ENCODE measurements around the gene SOX6.

Gene SOX6

GRCh38 chr11:16403448-16403803 lies 47.1 kb upstream of the SOX6 start:
- H3K4me3 ChIP-seq (ENCODE audit: low read depth, low read length, poor library complexity, severe bottlenecking), result no peak overlapping the region

DNA sequence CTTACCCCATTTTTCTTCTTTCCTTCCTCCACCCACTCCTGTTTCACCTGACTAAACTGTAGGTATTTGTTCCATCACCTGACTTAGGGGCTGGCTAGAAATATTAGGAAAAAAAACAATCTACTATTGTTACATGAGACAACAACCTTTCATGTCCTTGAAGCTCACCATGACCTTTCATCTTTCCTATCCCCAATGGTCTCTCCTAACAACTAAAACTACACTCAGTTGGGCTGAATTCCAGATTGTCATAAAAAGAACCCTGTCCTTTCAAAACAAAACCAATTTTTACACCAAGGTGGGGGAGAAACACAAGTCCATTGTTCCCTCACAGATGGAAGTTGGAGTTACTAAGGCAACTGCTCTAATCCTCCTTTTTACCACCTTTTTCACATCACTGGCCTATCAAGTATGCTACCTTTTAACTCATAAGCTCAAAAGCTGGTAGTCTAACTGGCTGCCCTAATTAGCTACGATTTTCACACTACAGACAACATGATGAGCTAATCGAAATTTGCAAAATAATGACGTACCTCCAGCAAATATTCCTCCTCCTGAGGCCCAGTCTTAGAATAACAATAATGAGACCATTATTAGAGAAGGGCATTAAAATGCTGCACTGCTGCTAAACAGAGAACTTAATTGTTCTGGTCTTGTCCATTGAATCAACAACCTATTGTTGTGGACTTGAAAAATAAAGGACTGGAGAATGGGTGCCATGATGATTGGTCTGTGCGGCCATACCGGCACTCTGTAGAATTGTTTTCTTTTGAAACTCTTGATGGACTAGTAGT lies 46.5 kb upstream of the SOX6 start:
- H3K9me3 ChIP-seq (ENCODE audit: low read length), result no peaks in the 10 kb centered on the region
- H3K4me3 ChIP-seq (ENCODE audit: low read depth, low read length, poor library complexity, severe bottlenecking), result no peak overlapping the region
- H3K27me3 ChIP-seq (ENCODE audit: insufficient read depth, low read length), result no peaks in the 10 kb centered on the region
- H3K9me2 ChIP-seq (ENCODE audit: low read depth, low read length), result no peaks in the 10 kb centered on the region
- no peak overlapping the region for H3K9ac ChIP-seq (ENCODE audit: low read length)
- H3K79me2 ChIP-seq (ENCODE audit: insufficient read depth, low read length), result no peaks in the 10 kb centered on the region
- no peaks in the 10 kb centered on the region for H3F3A ChIP-seq (ENCODE audit: insufficient read depth, low read length)
- no peaks in the 10 kb centered on the region for H3K4me1 ChIP-seq (ENCODE audit: insufficient read depth, low read length, severe bottlenecking)
- H3K27ac ChIP-seq (ENCODE audit: low read depth, low read length, poor library complexity, severe bottlenecking), result no peak overlapping the region
- no peaks in the 10 kb centered on the region for H4K20me1 ChIP-seq (ENCODE audit: insufficient read depth, low read length)
- no peak overlapping the region for H2AFZ ChIP-seq (ENCODE audit: low read length)
- no peaks in the 10 kb centered on the region for H3K36me3 ChIP-seq (ENCODE audit: insufficient read depth, low read length)
- no peak overlapping the region for H3K4me2 ChIP-seq (ENCODE audit: low read length)
- TF ChIP-seq, protein P1, sequence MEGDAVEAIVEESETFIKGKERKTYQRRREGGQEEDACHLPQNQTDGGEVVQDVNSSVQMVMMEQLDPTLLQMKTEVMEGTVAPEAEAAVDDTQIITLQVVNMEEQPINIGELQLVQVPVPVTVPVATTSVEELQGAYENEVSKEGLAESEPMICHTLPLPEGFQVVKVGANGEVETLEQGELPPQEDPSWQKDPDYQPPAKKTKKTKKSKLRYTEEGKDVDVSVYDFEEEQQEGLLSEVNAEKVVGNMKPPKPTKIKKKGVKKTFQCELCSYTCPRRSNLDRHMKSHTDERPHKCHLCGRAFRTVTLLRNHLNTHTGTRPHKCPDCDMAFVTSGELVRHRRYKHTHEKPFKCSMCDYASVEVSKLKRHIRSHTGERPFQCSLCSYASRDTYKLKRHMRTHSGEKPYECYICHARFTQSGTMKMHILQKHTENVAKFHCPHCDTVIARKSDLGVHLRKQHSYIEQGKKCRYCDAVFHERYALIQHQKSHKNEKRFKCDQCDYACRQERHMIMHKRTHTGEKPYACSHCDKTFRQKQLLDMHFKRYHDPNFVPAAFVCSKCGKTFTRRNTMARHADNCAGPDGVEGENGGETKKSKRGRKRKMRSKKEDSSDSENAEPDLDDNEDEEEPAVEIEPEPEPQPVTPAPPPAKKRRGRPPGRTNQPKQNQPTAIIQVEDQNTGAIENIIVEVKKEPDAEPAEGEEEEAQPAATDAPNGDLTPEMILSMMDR (IDR thresholded peaks at IDR 0.05; ENCODE audit: low read length), result no peak
- no peak for TF ChIP-seq EZH2 (IDR thresholded peaks at IDR 0.05; ENCODE audit: borderline replicate concordance, low read length)

More at GRCh38 chr11:16403448-16403803, 47.1 kb upstream of the SOX6 start:
- H3K27ac ChIP-seq (ENCODE audit: low read depth, low read length, poor library complexity, severe bottlenecking), result no peak overlapping the region
- H3K79me2 ChIP-seq (ENCODE audit: insufficient read depth, low read length), result no peaks in the 10 kb centered on the region
- no peaks in the 10 kb centered on the region for H3K9me2 ChIP-seq (ENCODE audit: low read depth, low read length)
- TF ChIP-seq EZH2 (IDR thresholded peaks at IDR 0.05; ENCODE audit: borderline replicate concordance, low read length), result no peak
- TF ChIP-seq, protein P1 (IDR thresholded peaks at IDR 0.05; ENCODE audit: low read length), result no peak
- no peaks in the 10 kb centered on the region for H4K20me1 ChIP-seq (ENCODE audit: insufficient read depth, low read length)
- no peaks in the 10 kb centered on the region for H3K27me3 ChIP-seq (ENCODE audit: insufficient read depth, low read length)
- no peaks in the 10 kb centered on the region for H3F3A ChIP-seq (ENCODE audit: insufficient read depth, low read length)
- H3K9me3 ChIP-seq (ENCODE audit: low read length), result no peaks in the 10 kb centered on the region
- H3K9ac ChIP-seq (ENCODE audit: low read length), result no peak overlapping the region
- no peaks in the 10 kb centered on the region for H3K36me3 ChIP-seq (ENCODE audit: insufficient read depth, low read length)
- H3K4me1 ChIP-seq (ENCODE audit: insufficient read depth, low read length, severe bottlenecking), result no peaks in the 10 kb centered on the region
- no peak overlapping the region for H3K4me2 ChIP-seq (ENCODE audit: low read length)
- H2AFZ ChIP-seq (ENCODE audit: low read length), result no peak overlapping the region

DNA sequence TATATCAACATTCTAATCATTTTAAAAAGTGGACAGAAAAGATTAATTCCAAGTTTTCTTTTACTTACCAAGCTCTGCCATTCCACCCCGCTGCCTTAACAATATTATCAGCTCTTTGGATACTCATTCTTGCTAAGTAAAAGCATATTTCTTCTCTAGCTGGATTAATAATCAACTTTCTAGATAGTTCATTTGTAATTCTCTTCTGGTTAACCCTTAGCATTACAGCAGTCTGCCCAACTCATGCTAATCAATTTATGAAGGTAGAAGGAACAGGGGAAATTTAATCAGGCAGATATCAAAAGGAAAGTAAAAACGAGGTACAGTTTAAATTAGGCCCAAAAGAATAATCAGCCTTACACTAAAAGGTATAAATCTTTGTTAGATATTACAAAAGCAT lies 41.0 kb upstream of the SOX6 start:
- Histone ChIP-seq H3K4me2 (ENCODE audit: low read length) (no peak overlapping the region), H3F3A (ENCODE audit: insufficient read depth, low read length) (no peaks in the 10 kb centered on the region), H3K4me1 (ENCODE audit: insufficient read depth, low read length, severe bottlenecking) (no peaks in the 10 kb centered on the region), H3K27ac (ENCODE audit: low read depth, low read length, poor library complexity, severe bottlenecking) (no peak overlapping the region), H3K36me3 (ENCODE audit: insufficient read depth, low read length) (no peaks in the 10 kb centered on the region), H2AFZ (ENCODE audit: low read length) (no peak overlapping the region), H3K9me2 (ENCODE audit: low read depth, low read length) (no peaks in the 10 kb centered on the region), H4K20me1 (ENCODE audit: insufficient read depth, low read length) (no peaks in the 10 kb centered on the region), H3K79me2 (ENCODE audit: insufficient read depth, low read length) (no peaks in the 10 kb centered on the region), H3K4me3 (ENCODE audit: low read depth, low read length, poor library complexity, severe bottlenecking) (no peak overlapping the region), H3K27me3 (ENCODE audit: insufficient read depth, low read length) (no peaks in the 10 kb centered on the region), H3K9me3 (ENCODE audit: low read length) (no peaks in the 10 kb centered on the region), H3K9ac (ENCODE audit: low read length) (no peak overlapping the region)
- no peak for TF ChIP-seq EZH2 (IDR thresholded peaks at IDR 0.05; ENCODE audit: borderline replicate concordance, low read length)
- TF ChIP-seq, protein P1 (IDR thresholded peaks at IDR 0.05; ENCODE audit: low read length), result no peak
